ENCODE results near the gene DCUN1D4. TPM values are rescaled to one million over a fixed set of nuclear protein-coding genes. Genes with fewer than 3 reads are reported as not detected.

Gene DCUN1D4
- total RNA-seq, 2 experiments from 2014 or later = 24.4 to 30.4 TPM

DNA sequence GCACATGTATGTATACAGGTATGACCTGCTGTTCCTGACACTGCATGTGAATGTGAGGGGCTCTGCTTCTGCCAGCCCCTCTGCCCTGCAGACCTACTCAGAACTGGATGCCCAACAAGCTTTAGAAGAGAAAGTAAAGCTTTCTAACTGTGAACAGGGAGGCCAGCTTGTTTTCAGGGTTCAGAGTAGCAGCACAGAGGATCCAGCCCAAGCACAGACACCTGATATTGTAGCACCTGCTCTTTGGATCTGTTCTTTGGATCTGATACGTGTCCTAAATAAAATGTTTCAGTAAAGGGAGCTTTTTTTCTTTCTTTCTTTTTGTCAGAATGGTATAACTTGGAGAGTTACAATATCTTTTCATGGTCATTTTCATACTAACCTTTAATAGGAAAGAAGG lies 19.2 kb downstream of the DCUN1D4 start:
- POLR2A ChIA-PET = interaction anchor here (0.7 to 1.8 kb wide), 4 partner anchors 10 to 22 kb away, joined by 3 to 4 read pairs (median 3); no protein-coding TSS in a partner anchor

DNA sequence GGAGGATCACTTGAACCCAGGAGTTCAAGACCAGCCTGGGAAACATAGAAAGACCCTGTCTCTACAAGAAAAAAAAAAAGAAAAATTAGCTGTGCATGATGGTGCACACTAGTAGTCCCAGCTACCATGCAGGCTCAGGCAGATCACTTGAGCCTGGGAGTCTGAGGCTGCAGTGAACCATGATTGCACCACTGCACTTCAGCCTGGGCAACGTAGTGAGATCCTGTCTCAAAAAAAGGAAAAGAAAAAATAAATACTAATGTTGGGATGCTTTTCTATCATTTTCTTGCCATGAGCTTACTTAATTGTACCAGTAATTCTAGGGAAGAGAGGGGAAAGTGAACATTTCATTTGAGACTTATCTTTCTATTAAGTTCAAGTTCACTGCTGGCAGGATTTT lies 19.8 kb downstream of the DCUN1D4 start:
- no peak for DNase-seq (ENCODE audit: low spot score)
- Histone ChIP-seq H2AFZ (ENCODE audit: low read length) (no peak overlapping the region), H3K36me3 (ENCODE audit: insufficient read depth, low read length) (peaks cover 35% of the 10 kb centered on the region), H3K4me3 (ENCODE audit: low read depth, low read length, poor library complexity, severe bottlenecking) (no peak overlapping the region), H3K4me1 (ENCODE audit: insufficient read depth, low read length, poor library complexity, severe bottlenecking) (no peaks in the 10 kb centered on the region), H4K20me1 (ENCODE audit: insufficient read depth, low read length) (no peaks in the 10 kb centered on the region), H3K27ac (ENCODE audit: low read depth, low read length, poor library complexity, severe bottlenecking) (no peak overlapping the region), H3K4me2 (ENCODE audit: low read length) (no peak overlapping the region), H3K9me3 (ENCODE audit: low read length) (no peaks in the 10 kb centered on the region), H3K79me2 (ENCODE audit: insufficient read depth, low read depth, low read length) (no peaks in the 10 kb centered on the region), H3K9me2 (ENCODE audit: insufficient read depth, low read length) (no peaks in the 10 kb centered on the region)
- ChIA-PET POLR2A (interaction anchor here (0.7 to 1.8 kb wide), 3 partner anchors 10 to 35 kb away, joined by 3 to 4 read pairs (median 4); no protein-coding TSS in a partner anchor), CTCF (ENCODE audit: unreplicated experiment) (no interaction called here)
- intact Hi-C loops (cut with micrococcal nuclease; ENCODE audit: unreplicated experiment) = no loop called here
- no peak for TF ChIP-seq EZH2phosphoT487 (IDR thresholded peaks at IDR 0.05; ENCODE audit: borderline replicate concordance, low read depth, low read length)
- BruUV-seq (replicated peaks) = no TSS peak

More for the DNA sequence above, 19.2 kb downstream of the DCUN1D4 start:
- no peak for DNase-seq (ENCODE audit: low spot score)
- Histone ChIP-seq H3K4me1 (ENCODE audit: insufficient read depth, low read length, poor library complexity, severe bottlenecking) (no peaks in the 10 kb centered on the region), H2AFZ (ENCODE audit: low read length) (no peak overlapping the region), H3K9me2 (ENCODE audit: insufficient read depth, low read length) (no peaks in the 10 kb centered on the region), H3K4me2 (ENCODE audit: low read length) (no peak overlapping the region), H3K9me3 (ENCODE audit: low read length) (no peaks in the 10 kb centered on the region), H3K36me3 (ENCODE audit: insufficient read depth, low read length) (peaks cover 29% of the 10 kb centered on the region), H3K27ac (ENCODE audit: low read depth, low read length, poor library complexity, severe bottlenecking) (no peak overlapping the region), H3K4me3 (ENCODE audit: low read depth, low read length, poor library complexity, severe bottlenecking) (no peak overlapping the region), H4K20me1 (ENCODE audit: insufficient read depth, low read length) (0 out of 2 replicates have a peak, but pooled peaks cover 3% of the 10 kb centered on the region), H3K79me2 (ENCODE audit: insufficient read depth, low read depth, low read length) (no peaks in the 10 kb centered on the region)
- BruUV-seq (replicated peaks) = no TSS peak
- CTCF ChIA-PET (ENCODE audit: unreplicated experiment) = no interaction called here
- intact Hi-C loops (cut with micrococcal nuclease; ENCODE audit: unreplicated experiment) = no loop called here
- TF ChIP-seq, protein P1, sequence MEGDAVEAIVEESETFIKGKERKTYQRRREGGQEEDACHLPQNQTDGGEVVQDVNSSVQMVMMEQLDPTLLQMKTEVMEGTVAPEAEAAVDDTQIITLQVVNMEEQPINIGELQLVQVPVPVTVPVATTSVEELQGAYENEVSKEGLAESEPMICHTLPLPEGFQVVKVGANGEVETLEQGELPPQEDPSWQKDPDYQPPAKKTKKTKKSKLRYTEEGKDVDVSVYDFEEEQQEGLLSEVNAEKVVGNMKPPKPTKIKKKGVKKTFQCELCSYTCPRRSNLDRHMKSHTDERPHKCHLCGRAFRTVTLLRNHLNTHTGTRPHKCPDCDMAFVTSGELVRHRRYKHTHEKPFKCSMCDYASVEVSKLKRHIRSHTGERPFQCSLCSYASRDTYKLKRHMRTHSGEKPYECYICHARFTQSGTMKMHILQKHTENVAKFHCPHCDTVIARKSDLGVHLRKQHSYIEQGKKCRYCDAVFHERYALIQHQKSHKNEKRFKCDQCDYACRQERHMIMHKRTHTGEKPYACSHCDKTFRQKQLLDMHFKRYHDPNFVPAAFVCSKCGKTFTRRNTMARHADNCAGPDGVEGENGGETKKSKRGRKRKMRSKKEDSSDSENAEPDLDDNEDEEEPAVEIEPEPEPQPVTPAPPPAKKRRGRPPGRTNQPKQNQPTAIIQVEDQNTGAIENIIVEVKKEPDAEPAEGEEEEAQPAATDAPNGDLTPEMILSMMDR (conservative IDR thresholded peaks at IDR 0.05; ENCODE audit: low read length) = no peak
- no peak for TF ChIP-seq EZH2phosphoT487 (IDR thresholded peaks at IDR 0.05; ENCODE audit: borderline replicate concordance, low read depth, low read length)

DNA sequence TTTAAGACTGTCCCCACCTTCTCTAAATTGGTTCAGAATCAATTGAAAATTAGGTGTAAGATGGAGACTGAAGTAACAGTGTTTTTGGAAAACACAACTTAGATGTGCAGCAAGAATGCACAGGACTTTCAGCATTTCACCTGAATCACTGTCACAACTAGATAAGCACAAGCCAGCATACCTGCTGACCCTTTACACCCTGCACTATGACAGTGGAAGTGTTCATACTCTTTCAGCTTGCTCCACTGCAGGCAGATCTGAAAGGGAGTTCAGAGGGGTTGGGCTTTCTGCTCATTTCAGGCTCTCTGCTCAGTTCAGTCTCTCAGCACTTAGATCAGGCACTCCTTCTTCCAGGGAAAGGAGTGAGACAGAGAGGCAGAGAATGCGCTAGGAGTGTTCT lies 22.8 kb downstream of the DCUN1D4 start:
- Histone ChIP-seq H3K9me2 (ENCODE audit: insufficient read depth, low read length) (no peaks in the 10 kb centered on the region; the same call in 1 of the 2 replicates), H3K36me3 (ENCODE audit: insufficient read depth, low read length) (peaks cover 41% of the 10 kb centered on the region), H3K4me2 (ENCODE audit: low read length) (no peak overlapping the region), H3K79me2 (ENCODE audit: insufficient read depth, low read depth, low read length) (no peaks in the 10 kb centered on the region), H2AFZ (ENCODE audit: low read length) (no peak overlapping the region), H3K27ac (ENCODE audit: low read depth, low read length, poor library complexity, severe bottlenecking) (no peak overlapping the region), H3K9me3 (ENCODE audit: low read length) (no peaks in the 10 kb centered on the region), H4K20me1 (ENCODE audit: insufficient read depth, low read length) (no peaks in the 10 kb centered on the region), H3K4me1 (ENCODE audit: insufficient read depth, low read length, poor library complexity, severe bottlenecking) (no peaks in the 10 kb centered on the region), H3K4me3 (ENCODE audit: low read depth, low read length, poor library complexity, severe bottlenecking) (no peak overlapping the region)
- CTCF ChIA-PET (ENCODE audit: unreplicated experiment) = no interaction called here
- no peak for TF ChIP-seq EZH2phosphoT487 (IDR thresholded peaks at IDR 0.05; ENCODE audit: borderline replicate concordance, low read depth, low read length)
- TF ChIP-seq, protein P1 (conservative IDR thresholded peaks at IDR 0.05; ENCODE audit: low read length) = no peak
- BruUV-seq (replicated peaks) = no TSS peak
- intact Hi-C loops (cut with micrococcal nuclease; ENCODE audit: unreplicated experiment) = no loop called here
- DNase-seq (ENCODE audit: low spot score) = no peak
- POLR2A ChIA-PET = no interaction called here
